Natural killer cell treated with Interleukin-12 subunit alpha and Interleukin-12 subunit beta and Interleukin-15 and Interleukin-18, amount 100 ng/mL, for 72 hours (primary cell): ENCODE data around the gene RNU1-2. TPM values are rescaled to one million over a fixed set of nuclear protein-coding genes. Genes with fewer than 3 reads are reported as not detected.
"Not testable (repeated sequence)": the region's sequence is repeated elsewhere in the genome, so short reads cannot be mapped to it uniquely, and the experiment has no call there.

Experiments
- ATAC-seq, 2 donors: fragments of 150-1000 bp; cut with Tn5 transposase in 1 of 2; sonication (Bioruptor Pico), chemical (Tn5 transposase) in 1 of 2; 2 replicates each; pipeline ENCODE4 v1.10.0; 2021
- DNase-seq: peaks from one replicate; pipeline ENCODE4 v3.0.0; 2022; ENCODE audit warnings: low spot score
- H3K27ac Mint-ChIP-seq, 2 donors: 1 replicate in 1 of 2; 2 replicates in 1 of 2; pipeline ENCODE4 v1.8.0; 2022; ENCODE audit warnings: mixed read lengths in 2 of 2, mild to moderate bottlenecking in 1 of 2, moderate library complexity in 1 of 2
- H3K27me3 Mint-ChIP-seq, 2 donors: 1 replicate in 1 of 2; 2 replicates in 1 of 2; pipeline ENCODE4 v1.8.0; 2022; ENCODE audit warnings: mixed read lengths in 2 of 2
- H3K36me3 Mint-ChIP-seq: one replicate; pipeline ENCODE4 v1.8.0; 2022; ENCODE audit warnings: mixed read lengths
- H3K4me1 Mint-ChIP-seq, 2 donors: 1 replicate in 1 of 2; 2 replicates in 1 of 2; pipeline ENCODE4 v1.8.0; 2022; ENCODE audit warnings: low read depth in 2 of 2, mixed read lengths in 2 of 2, mild to moderate bottlenecking in 1 of 2
- H3K4me3 Mint-ChIP-seq: one replicate; pipeline ENCODE4 v1.8.0; 2022; ENCODE audit warnings: mixed read lengths
- H3K9me3 Mint-ChIP-seq: 2 replicates; pipeline ENCODE4 v1.8.0; 2022; ENCODE audit warnings: mixed read lengths
- total RNA-seq, 2 donors: library from RNA; stranded (reverse); gene quantifications; one replicate each; pipeline ENCODE4 v1.2.3, GENCODE V29; 2022

RNU1-2 gene
- total RNA-seq, 2 donors from 2014 or later: 1,591 to 3,879 TPM

DNA sequence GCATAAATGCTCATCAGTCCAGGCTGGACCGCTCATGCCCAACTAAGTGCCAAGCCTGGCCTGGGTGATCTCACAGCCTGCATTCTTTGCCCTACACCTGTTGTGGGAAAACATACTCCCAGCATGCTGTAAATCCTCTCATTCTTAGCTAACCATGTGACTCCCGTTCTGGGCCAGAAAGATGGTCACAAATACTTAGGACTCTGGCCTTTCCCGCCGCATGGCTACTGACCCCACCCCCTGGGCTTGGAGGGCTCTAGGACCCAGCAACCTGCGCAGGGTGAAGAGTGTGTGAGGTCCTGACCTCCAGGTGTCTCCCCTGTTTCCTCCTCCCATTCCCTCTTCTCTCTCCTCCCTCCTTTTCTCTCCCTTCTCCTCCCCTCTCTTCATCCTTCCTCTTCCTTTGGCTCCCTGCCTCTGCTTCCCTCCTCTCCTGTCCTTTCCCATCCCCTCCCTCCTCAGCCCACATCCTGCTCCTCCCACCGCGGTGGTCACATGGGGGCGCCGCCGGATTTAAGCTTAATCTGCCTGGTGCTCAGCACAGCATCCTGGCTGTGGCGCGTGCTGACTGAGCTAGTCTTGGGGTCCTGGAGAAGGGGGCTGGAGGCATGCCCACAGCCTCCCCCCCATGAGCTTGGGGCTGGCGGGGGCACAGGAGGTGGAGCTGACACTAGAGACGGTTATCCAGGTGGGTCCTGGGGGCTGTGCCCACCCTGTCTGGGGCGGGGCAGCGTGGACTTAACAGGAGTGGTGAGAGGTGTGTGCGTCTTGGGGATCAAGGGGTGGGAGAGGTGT is 25.8 kb downstream of the RNU1-2 start, which contains the start of gene CROCC:
Gene CROCC (plus strand): TSS at position 541 of the 795 bp plus-strand sequence. CDS start 88 bp downstream, at position 629.
- H3K36me3 Mint-ChIP-seq: no peaks in the 10 kb centered on the region
- H3K9me3 Mint-ChIP-seq: no peaks in the 10 kb centered on the region
- H3K4me3 Mint-ChIP-seq: peak within 1 kb of the TSS; percentile 64
- DNase-seq (no peak), ATAC-seq (peak; percentile 53 to 54)
- H3K4me1 Mint-ChIP-seq: peaks cover 18 to 25% of the 10 kb centered on the region in 2 donors
- H3K27me3 Mint-ChIP-seq: no peaks in the 10 kb centered on the region
- H3K27ac Mint-ChIP-seq: peak within 1 kb of the TSS in 1 of 2 donors; percentile 68

- no peaks in the 10 kb centered on the region for H3K9me3 Mint-ChIP-seq
- no peak overlapping the region for H3K4me3 Mint-ChIP-seq
- peaks cover 18 to 34% of the 10 kb centered on the region in 2 donors for H3K4me1 Mint-ChIP-seq
- DNase-seq (no peak), ATAC-seq (no peak)
- no peaks in the 10 kb centered on the region for H3K27me3 Mint-ChIP-seq
- peak overlapping the region in 1 of 2 donors; percentile 68 for H3K27ac Mint-ChIP-seq
- no peaks in the 10 kb centered on the region for H3K36me3 Mint-ChIP-seq
Measured at GRCh38 chr1:16922466-16922865, 26.7 kb downstream of the RNU1-2 start.

DNA sequence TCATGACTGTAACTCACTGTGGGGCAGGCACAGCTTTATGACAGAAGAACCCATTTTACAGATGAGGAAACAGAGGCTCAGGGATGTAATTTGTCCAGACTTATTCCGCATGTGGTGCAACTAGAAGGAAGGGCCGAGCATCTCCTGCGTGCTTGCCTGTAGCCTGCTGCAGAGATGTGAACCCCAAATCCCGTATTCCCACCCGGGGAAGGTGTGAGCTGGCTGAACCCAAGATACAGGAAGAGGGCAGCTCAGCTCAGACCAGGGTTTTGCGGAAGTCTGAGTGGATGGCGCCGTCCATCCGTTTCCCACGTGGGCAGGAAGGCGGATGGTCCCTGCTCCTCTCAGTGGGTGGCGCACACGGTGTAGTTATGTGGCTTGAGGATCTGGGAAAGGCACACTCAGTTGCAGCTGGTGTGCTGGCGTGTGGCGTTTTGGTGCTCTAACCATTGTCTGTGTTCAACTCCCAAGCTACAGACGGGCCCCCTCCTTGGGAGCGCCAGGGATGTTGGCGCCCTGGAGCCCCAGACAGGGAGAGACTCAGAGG is 27.2 kb downstream of the RNU1-2 start:
- H3K4me1 Mint-ChIP-seq: peaks cover 18 to 35% of the 10 kb centered on the region in 2 donors
- no peaks in the 10 kb centered on the region for H3K9me3 Mint-ChIP-seq
- ATAC-seq (no peak), DNase-seq (no peak)
- H3K27ac Mint-ChIP-seq: peak overlapping the region in 1 of 2 donors; percentile 68
- no peak overlapping the region for H3K4me3 Mint-ChIP-seq
- H3K36me3 Mint-ChIP-seq: no peaks in the 10 kb centered on the region
- no peaks in the 10 kb centered on the region for H3K27me3 Mint-ChIP-seq

DNA sequence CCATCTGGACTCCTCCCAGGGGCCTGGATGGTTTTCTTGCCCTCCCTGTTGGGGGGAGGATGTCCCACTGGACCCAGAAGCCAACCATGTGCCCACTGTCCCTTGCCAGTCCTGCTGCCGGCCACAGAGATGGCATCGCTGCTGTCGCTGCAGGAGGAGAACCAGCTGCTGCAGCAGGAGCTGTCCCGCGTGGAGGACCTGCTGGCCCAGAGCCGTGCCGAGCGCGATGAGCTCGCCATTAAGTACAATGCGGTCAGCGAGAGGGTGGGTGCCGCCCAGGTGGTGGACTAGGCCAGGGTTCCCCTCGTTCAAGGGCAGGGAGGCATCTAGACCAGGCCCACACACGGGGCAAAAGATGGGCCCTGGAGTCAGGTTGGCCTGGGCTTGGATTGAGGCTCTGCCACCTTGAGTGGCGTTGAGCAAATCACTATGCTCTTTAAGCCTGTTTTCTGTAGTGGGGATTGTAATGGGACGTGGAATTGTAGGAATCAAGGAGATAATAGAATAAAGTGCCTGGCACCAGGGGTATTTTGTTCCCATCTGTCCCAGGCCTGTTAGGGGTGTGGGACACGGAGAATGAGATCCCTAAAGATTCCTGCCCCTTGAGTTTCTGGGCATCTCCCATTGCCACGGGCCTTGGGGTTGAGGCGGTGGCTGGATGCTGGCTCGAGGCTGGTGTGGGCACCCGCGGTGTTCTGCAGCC is 28.6 kb downstream of the RNU1-2 start:
- no peak overlapping the region for H3K4me3 Mint-ChIP-seq
- no peaks in the 10 kb centered on the region for H3K27me3 Mint-ChIP-seq
- ATAC-seq (no peak), DNase-seq (no peak)
- no peaks in the 10 kb centered on the region for H3K9me3 Mint-ChIP-seq
- H3K4me1 Mint-ChIP-seq: peaks cover 18 to 35% of the 10 kb centered on the region in 2 donors
- H3K36me3 Mint-ChIP-seq: no peaks in the 10 kb centered on the region
- H3K27ac Mint-ChIP-seq: no peak overlapping the region

DNA sequence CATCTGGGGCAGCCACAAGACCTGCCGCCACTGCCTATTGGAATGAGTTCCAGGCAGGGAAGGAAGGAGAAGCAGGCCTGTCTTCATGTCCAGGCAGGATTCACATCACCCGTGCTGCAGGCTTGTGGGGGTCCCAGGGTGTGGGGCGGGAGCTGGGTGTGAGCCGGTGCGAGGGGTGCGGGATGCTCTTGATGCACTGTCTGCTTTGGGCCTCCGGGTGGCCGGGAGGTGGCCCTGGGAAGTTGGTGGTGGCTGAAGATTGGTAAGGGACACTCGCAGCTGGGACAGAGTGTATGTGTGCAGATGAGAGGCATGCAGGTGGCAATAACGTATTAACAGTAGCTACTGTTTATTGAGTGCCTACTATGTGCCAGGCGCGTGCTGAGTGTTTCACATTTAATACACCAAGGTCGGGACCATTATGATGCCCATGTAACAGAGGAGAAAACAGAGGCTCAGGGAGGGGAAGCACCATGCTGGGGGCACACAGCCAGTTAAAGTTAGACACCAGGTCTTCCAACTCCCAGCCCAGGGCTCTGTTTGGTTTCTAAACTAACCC is 29.2 kb downstream of the RNU1-2 start:
- Mint-ChIP-seq H3K4me3 (no peak overlapping the region), H3K27ac (no peak overlapping the region), H3K36me3 (no peaks in the 10 kb centered on the region), H3K9me3 (no peaks in the 10 kb centered on the region), H3K27me3 (no peaks in the 10 kb centered on the region), H3K4me1 (peaks cover 18 to 35% of the 10 kb centered on the region in 2 donors)
- DNase-seq (no peak), ATAC-seq (no peak)

GRCh38 chr1:16925635-16926490 is 30.1 kb downstream of the RNU1-2 start:
- no peaks in the 10 kb centered on the region for H3K27me3 Mint-ChIP-seq
- H3K4me1 Mint-ChIP-seq: peaks cover 18 to 35% of the 10 kb centered on the region in 2 donors
- H3K4me3 Mint-ChIP-seq: no peak overlapping the region
- ATAC-seq (no peak), DNase-seq (no peak)
- H3K27ac Mint-ChIP-seq: no peak overlapping the region
- no peaks in the 10 kb centered on the region for H3K36me3 Mint-ChIP-seq
- H3K9me3 Mint-ChIP-seq: no peaks in the 10 kb centered on the region

GRCh38 chr1:16926491-16927073 is 30.8 kb downstream of the RNU1-2 start:
- no peak overlapping the region for H3K4me3 Mint-ChIP-seq
- H3K27me3 Mint-ChIP-seq: no peaks in the 10 kb centered on the region
- H3K27ac Mint-ChIP-seq: no peak overlapping the region
- ATAC-seq (no peak), DNase-seq (no peak)
- no peaks in the 10 kb centered on the region for H3K36me3 Mint-ChIP-seq
- no peaks in the 10 kb centered on the region for H3K9me3 Mint-ChIP-seq
- H3K4me1 Mint-ChIP-seq: peaks cover 14 to 30% of the 10 kb centered on the region in 2 donors

GRCh38 chr1:16927256-16927655 is 31.5 kb downstream of the RNU1-2 start:
- Mint-ChIP-seq H3K4me3 (no peak overlapping the region), H3K4me1 (peaks cover 7 to 24% of the 10 kb centered on the region in 2 donors), H3K27ac (no peak overlapping the region), H3K9me3 (no peaks in the 10 kb centered on the region), H3K27me3 (no peaks in the 10 kb centered on the region), H3K36me3 (no peaks in the 10 kb centered on the region)
- peak in 1 of 2 donors; percentile 4 for ATAC-seq
- DNase-seq: no peak

- Mint-ChIP-seq H3K4me3 (no peak overlapping the region), H3K27me3 (no peaks in the 10 kb centered on the region), H3K4me1 (peaks cover under 1 to 20% of the 10 kb centered on the region in 2 donors), H3K9me3 (no peaks in the 10 kb centered on the region), H3K27ac (no peak overlapping the region), H3K36me3 (no peaks in the 10 kb centered on the region)
- peak; percentile 1 to 3 for ATAC-seq
- DNase-seq: no peak
Measured at GRCh38 chr1:16927711-16928485, 32.1 kb downstream of the RNU1-2 start.

DNA sequence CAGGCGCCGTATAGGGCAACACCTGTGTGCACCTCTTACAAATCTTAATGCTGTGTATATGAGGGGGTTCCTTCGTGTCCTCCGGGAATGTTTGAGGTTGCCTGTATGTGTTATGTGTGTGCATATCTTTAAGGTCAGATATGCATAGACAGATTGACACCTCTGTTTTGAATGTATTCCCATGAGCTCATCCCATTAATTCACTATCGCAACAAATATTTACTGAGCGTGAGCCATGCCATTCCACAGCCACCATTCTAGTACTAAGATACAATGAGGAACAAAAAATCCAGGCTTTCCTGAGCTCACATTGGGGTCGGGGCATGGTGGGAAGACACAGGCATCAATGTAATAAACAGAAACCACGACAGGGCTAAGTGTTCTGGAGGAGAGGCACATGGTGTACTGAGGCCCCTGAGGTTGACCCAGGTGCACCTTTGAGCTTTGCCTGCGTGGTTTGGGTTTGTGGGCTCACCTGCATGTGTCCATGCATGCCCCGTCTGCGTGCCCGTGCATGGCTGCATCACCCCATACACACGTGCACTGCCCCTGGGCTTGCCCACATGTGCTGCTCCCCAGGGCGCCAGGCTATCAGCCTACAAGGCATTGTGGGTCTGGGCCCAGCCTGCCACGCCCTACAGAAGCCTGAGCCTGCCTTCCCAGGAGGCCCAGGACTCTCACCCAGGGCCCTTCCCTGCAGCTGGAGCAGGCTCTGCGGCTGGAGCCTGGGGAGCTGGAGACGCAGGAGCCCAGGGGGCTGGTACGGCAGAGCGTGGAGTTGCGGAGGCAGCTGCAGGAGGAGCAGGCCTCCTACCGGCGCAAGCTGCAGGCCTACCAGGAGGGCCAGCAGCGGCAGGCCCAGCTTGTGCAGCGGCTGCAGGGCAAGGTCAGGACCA is 33.6 kb downstream of the RNU1-2 start:
- H3K27ac Mint-ChIP-seq, H3K4me3 Mint-ChIP-seq, H3K36me3 Mint-ChIP-seq, DNase-seq, H3K27me3 Mint-ChIP-seq, ATAC-seq, H3K9me3 Mint-ChIP-seq: not testable (repeated sequence)
- H3K4me1 Mint-ChIP-seq: peaks cover 0 to 14% of the 10 kb centered on the region in 2 donors

GRCh38 chr1:16931206-16931934 is 35.6 kb downstream of the RNU1-2 start:
- H3K36me3 Mint-ChIP-seq, H3K27ac Mint-ChIP-seq, ATAC-seq, H3K27me3 Mint-ChIP-seq, DNase-seq, H3K4me3 Mint-ChIP-seq, H3K9me3 Mint-ChIP-seq, H3K4me1 Mint-ChIP-seq: not testable (repeated sequence)
